ENCODE results near the gene CCDC136. TPM values are rescaled to one million over a fixed set of nuclear protein-coding genes. Genes with fewer than 3 reads are reported as not detected.

Gene CCDC136
- total RNA-seq, 1 donor from 2014 or later = 17.9 TPM

GRCh38 chr7:128842674-128843641 is 51.2 kb downstream of the CCDC136 start:
- intact Hi-C loops (cut with DNase I) = no loop called here
- no peak for DNase-seq (ENCODE audit: extremely low spot score in 2 of 2)
- Histone ChIP-seq H3K4me1 (no peaks in the 10 kb centered on the region), H3K36me3 (peaks cover 0 to 46% of the 10 kb centered on the region in 2 donors), H3K27ac (no peak overlapping the region), H3K27me3 (no peaks in the 10 kb centered on the region), H3K4me3 (no peak overlapping the region), H3K9me3 (no peaks in the 10 kb centered on the region)
- TF ChIP-seq POLR2AphosphoS5 (IDR thresholded peaks at IDR 0.05; ENCODE audit: insufficient read depth in 1 of 2, low read depth in 1 of 2) = no peak
- TF ChIP-seq CTCF (IDR thresholded peaks at IDR 0.05) = no peak
- TF ChIP-seq POLR2A (IDR thresholded peaks at IDR 0.05) = no peak

- TF ChIP-seq CTCF (IDR thresholded peaks at IDR 0.05) = no peak
- no peak for TF ChIP-seq POLR2AphosphoS5 (IDR thresholded peaks at IDR 0.05; ENCODE audit: insufficient read depth in 1 of 2, low read depth in 1 of 2)
- TF ChIP-seq POLR2A (IDR thresholded peaks at IDR 0.05) = no peak
- Histone ChIP-seq H3K9me3 (no peaks in the 10 kb centered on the region), H3K27me3 (no peaks in the 10 kb centered on the region), H3K4me3 (no peak overlapping the region), H3K36me3 (peaks cover 0 to 42% of the 10 kb centered on the region in 2 donors), H3K27ac (no peak overlapping the region), H3K4me1 (no peaks in the 10 kb centered on the region)
- DNase-seq (ENCODE audit: extremely low spot score in 2 of 2) = no peak
- intact Hi-C loops (cut with DNase I) = no loop called here
These were observed 52.3 kb downstream of the CCDC136 start for GRCh38 chr7:128843938-128844621.

GRCh38 chr7:128844777-128845311 is 53.1 kb downstream of the CCDC136 start:
- H3K4me3 ChIP-seq = no peak overlapping the region
- H3K36me3 ChIP-seq = peaks cover 0 to 39% of the 10 kb centered on the region in 2 donors
- TF ChIP-seq POLR2A (IDR thresholded peaks at IDR 0.05) = no peak
- no peak for TF ChIP-seq POLR2AphosphoS5 (IDR thresholded peaks at IDR 0.05; ENCODE audit: insufficient read depth in 1 of 2, low read depth in 1 of 2)
- no peak for TF ChIP-seq CTCF (IDR thresholded peaks at IDR 0.05)
- no peaks in the 10 kb centered on the region for H3K4me1 ChIP-seq
- H3K27me3 ChIP-seq = no peaks in the 10 kb centered on the region
- intact Hi-C loops (cut with DNase I) = no loop called here
- H3K27ac ChIP-seq = no peak overlapping the region
- no peak for DNase-seq (ENCODE audit: extremely low spot score in 2 of 2)
- H3K9me3 ChIP-seq = no peaks in the 10 kb centered on the region

- intact Hi-C loops (cut with DNase I) = no loop called here
- Histone ChIP-seq H3K27me3 (no peaks in the 10 kb centered on the region), H3K36me3 (peaks cover 0 to 36% of the 10 kb centered on the region in 2 donors), H3K9me3 (no peaks in the 10 kb centered on the region), H3K4me1 (no peaks in the 10 kb centered on the region), H3K27ac (no peak overlapping the region), H3K4me3 (no peak overlapping the region)
- no peak for DNase-seq (ENCODE audit: extremely low spot score in 2 of 2)
- TF ChIP-seq CTCF (IDR thresholded peaks at IDR 0.05) = no peak
- TF ChIP-seq POLR2A (IDR thresholded peaks at IDR 0.05) = no peak
- no peak for TF ChIP-seq POLR2AphosphoS5 (IDR thresholded peaks at IDR 0.05; ENCODE audit: insufficient read depth in 1 of 2, low read depth in 1 of 2)
These were observed 53.7 kb downstream of the CCDC136 start for GRCh38 chr7:128845475-128845874.
